ENCODE results near the gene CPED1.
"Not testable (repeated sequence)": the region's sequence is repeated elsewhere in the genome, so short reads cannot be mapped to it uniquely, and the experiment has no call there.

The CPED1 gene

GRCh38 chr7:120997882-120998474 is 9.5 kb downstream of the CPED1 start:
- no peak for DNase-seq

GRCh38 chr7:120998520-120998919 is 10.0 kb downstream of the CPED1 start:
- no peak for DNase-seq

GRCh38 chr7:120998996-120999565 is 10.6 kb downstream of the CPED1 start:
- DNase-seq = no peak

- DNase-seq = no peak
These were observed 11.8 kb downstream of the CPED1 start for GRCh38 chr7:121000081-121000983.

GRCh38 chr7:121001234-121001906 is 12.9 kb downstream of the CPED1 start:
- DNase-seq = no peak

- DNase-seq = no peak
These were observed 13.7 kb downstream of the CPED1 start for GRCh38 chr7:121002048-121002756.

GRCh38 chr7:121002757-121003200 is 14.3 kb downstream of the CPED1 start:
- DNase-seq = no peak

GRCh38 chr7:121003986-121004685 is 15.6 kb downstream of the CPED1 start:
- no peak for DNase-seq

GRCh38 chr7:121005058-121005457 is 16.5 kb downstream of the CPED1 start:
- DNase-seq = not testable (repeated sequence)

- no peak for DNase-seq
These were observed 17.6 kb downstream of the CPED1 start for GRCh38 chr7:121005996-121006584.

- DNase-seq = no peak
These were observed 18.3 kb downstream of the CPED1 start for GRCh38 chr7:121006711-121007315.

GRCh38 chr7:121008816-121009215 is 20.3 kb downstream of the CPED1 start:
- no peak for DNase-seq

GRCh38 chr7:121011401-121011800 is 22.9 kb downstream of the CPED1 start:
- DNase-seq = no peak

- DNase-seq = no peak
These were observed 23.8 kb downstream of the CPED1 start for GRCh38 chr7:121012170-121012874.

GRCh38 chr7:121012919-121013318 is 24.4 kb downstream of the CPED1 start:
- DNase-seq = no peak

- DNase-seq = no peak
These were observed 27.0 kb downstream of the CPED1 start for GRCh38 chr7:121015560-121015959.

- DNase-seq = no peak
These were observed 28.5 kb downstream of the CPED1 start for GRCh38 chr7:121016966-121017365.

GRCh38 chr7:121017586-121017985 is 29.1 kb downstream of the CPED1 start:
- no peak for DNase-seq

GRCh38 chr7:121019018-121019417 is 30.5 kb downstream of the CPED1 start:
- DNase-seq = no peak

- no peak for DNase-seq
These were observed 31.9 kb downstream of the CPED1 start for GRCh38 chr7:121020249-121020988.

Measured in stimulated activated CD4-positive, alpha-beta T cell treated with anti-CD3 and anti-CD28 coated beads, Interleukin-1b, Interleukin-23, amount 100 ng/mL, for 48 hours (primary cell).